HEK293 (cell line): ENCODE results near the gene RETREG3.

ENCODE experiments used
- KLF7 ChIP-seq: fragments of 450-650 bp; formaldehyde crosslinking; IDR thresholded peaks from 2 replicates; pipeline ENCODE4 v1.5.1; 2016; ENCODE audit warnings: missing biosample characterization, missing genetic modification characterization, borderline replicate concordance
- PRDM6 ChIP-seq: fragments of 450-650 bp; formaldehyde crosslinking; IDR thresholded peaks from 2 replicates; pipeline ENCODE4 v1.5.1; 2017; ENCODE audit warnings: missing biosample characterization, missing genetic modification characterization
- ZBTB49 ChIP-seq: fragments of 450-650 bp; formaldehyde crosslinking; IDR thresholded peaks from 2 replicates; pipeline ENCODE4 v1.5.1; 2016; ENCODE audit warnings: missing biosample characterization, missing genetic modification characterization, low read depth
- ZBTB8A ChIP-seq: fragments of 450-650 bp; formaldehyde crosslinking; IDR thresholded peaks from 2 replicates; pipeline ENCODE4 v1.5.1; 2016; ENCODE audit warnings: missing biosample characterization, missing genetic modification characterization
- ZNF10 ChIP-seq: fragments of 450-650 bp; formaldehyde crosslinking; IDR thresholded peaks from 2 replicates; pipeline ENCODE4 v1.5.1; 2017; ENCODE audit warnings: missing biosample characterization, missing genetic modification characterization
- ZNF121 ChIP-seq: fragments of 450-650 bp; formaldehyde crosslinking; IDR thresholded peaks from 2 replicates; pipeline ENCODE4 v1.5.1; 2016; ENCODE audit warnings: missing biosample characterization, missing genetic modification characterization
- ZNF398 ChIP-seq: fragments of 450-650 bp; formaldehyde crosslinking; IDR thresholded peaks from 2 replicates; pipeline ENCODE4 v1.5.1; 2017; ENCODE audit warnings: missing biosample characterization, missing genetic modification characterization
- ZNF433 ChIP-seq: fragments of 450-650 bp; formaldehyde crosslinking; IDR thresholded peaks from 2 replicates; pipeline ENCODE4 v1.5.1; 2016; ENCODE audit warnings: missing biosample characterization, missing genetic modification characterization, low read depth
- ZNF514 ChIP-seq: fragments of 450-650 bp; formaldehyde crosslinking; IDR thresholded peaks from 2 replicates; pipeline ENCODE4 v1.5.1; 2016; ENCODE audit warnings: missing biosample characterization, missing genetic modification characterization
- ZNF521 ChIP-seq: fragments of 450-650 bp; formaldehyde crosslinking; IDR thresholded peaks from 2 replicates; pipeline ENCODE4 v1.5.1; 2017; ENCODE audit warnings: missing biosample characterization, mild to moderate bottlenecking, missing genetic modification characterization
- ZNF610 ChIP-seq: fragments of 450-650 bp; formaldehyde crosslinking; IDR thresholded peaks from 2 replicates; pipeline ENCODE4 v1.5.1; 2016; ENCODE audit warnings: missing biosample characterization, missing genetic modification characterization, borderline replicate concordance
- ZNF830 ChIP-seq: fragments of 450-650 bp; IDR thresholded peaks from 2 replicates; pipeline ENCODE4 v1.5.0; 2018; ENCODE audit warnings: missing biosample characterization, missing genetic modification characterization, low read depth, mild to moderate bottlenecking, moderate library complexity
- TF ChIP-seq, protein P1 (sequence below): fragments of 450-650 bp; formaldehyde crosslinking; IDR thresholded peaks from 2 replicates; pipeline ENCODE4 v1.5.1; 2016; ENCODE audit warnings: missing biosample characterization, missing genetic modification characterization
- TF ChIP-seq, protein P2 (sequence below): fragments of 450-650 bp; formaldehyde crosslinking; IDR thresholded peaks from 2 replicates; pipeline ENCODE4 v1.5.1; 2016; ENCODE audit warnings: missing biosample characterization, missing genetic modification characterization

DNA sequence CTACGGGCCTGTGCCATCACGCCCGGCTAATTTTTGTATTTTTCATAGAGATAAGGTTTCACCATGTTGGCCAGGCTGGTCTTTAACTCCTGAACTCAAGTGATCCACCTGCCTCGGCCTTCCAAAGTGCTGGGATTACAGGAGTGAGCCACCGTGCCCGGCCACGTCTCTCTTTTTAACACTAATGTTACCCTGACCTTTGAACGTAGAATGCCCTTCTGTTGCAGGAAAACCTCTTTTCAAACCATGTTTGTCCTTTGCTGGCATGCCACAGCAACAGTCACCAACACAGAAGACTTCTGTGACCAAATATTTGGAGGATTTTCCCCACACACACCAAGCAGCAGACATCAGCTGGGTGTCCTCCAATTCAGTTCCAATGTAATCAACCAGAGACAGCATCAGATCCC lies 64.3 kb downstream of the RETREG3 start:
- TF ChIP-seq, protein P1, sequence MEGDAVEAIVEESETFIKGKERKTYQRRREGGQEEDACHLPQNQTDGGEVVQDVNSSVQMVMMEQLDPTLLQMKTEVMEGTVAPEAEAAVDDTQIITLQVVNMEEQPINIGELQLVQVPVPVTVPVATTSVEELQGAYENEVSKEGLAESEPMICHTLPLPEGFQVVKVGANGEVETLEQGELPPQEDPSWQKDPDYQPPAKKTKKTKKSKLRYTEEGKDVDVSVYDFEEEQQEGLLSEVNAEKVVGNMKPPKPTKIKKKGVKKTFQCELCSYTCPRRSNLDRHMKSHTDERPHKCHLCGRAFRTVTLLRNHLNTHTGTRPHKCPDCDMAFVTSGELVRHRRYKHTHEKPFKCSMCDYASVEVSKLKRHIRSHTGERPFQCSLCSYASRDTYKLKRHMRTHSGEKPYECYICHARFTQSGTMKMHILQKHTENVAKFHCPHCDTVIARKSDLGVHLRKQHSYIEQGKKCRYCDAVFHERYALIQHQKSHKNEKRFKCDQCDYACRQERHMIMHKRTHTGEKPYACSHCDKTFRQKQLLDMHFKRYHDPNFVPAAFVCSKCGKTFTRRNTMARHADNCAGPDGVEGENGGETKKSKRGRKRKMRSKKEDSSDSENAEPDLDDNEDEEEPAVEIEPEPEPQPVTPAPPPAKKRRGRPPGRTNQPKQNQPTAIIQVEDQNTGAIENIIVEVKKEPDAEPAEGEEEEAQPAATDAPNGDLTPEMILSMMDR (tag by site-specific recombination), result no peak
- TF ChIP-seq ZNF433, result no peak
- TF ChIP-seq, protein P2, sequence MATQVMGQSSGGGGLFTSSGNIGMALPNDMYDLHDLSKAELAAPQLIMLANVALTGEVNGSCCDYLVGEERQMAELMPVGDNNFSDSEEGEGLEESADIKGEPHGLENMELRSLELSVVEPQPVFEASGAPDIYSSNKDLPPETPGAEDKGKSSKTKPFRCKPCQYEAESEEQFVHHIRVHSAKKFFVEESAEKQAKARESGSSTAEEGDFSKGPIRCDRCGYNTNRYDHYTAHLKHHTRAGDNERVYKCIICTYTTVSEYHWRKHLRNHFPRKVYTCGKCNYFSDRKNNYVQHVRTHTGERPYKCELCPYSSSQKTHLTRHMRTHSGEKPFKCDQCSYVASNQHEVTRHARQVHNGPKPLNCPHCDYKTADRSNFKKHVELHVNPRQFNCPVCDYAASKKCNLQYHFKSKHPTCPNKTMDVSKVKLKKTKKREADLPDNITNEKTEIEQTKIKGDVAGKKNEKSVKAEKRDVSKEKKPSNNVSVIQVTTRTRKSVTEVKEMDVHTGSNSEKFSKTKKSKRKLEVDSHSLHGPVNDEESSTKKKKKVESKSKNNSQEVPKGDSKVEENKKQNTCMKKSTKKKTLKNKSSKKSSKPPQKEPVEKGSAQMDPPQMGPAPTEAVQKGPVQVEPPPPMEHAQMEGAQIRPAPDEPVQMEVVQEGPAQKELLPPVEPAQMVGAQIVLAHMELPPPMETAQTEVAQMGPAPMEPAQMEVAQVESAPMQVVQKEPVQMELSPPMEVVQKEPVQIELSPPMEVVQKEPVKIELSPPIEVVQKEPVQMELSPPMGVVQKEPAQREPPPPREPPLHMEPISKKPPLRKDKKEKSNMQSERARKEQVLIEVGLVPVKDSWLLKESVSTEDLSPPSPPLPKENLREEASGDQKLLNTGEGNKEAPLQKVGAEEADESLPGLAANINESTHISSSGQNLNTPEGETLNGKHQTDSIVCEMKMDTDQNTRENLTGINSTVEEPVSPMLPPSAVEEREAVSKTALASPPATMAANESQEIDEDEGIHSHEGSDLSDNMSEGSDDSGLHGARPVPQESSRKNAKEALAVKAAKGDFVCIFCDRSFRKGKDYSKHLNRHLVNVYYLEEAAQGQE, result no peak
- TF ChIP-seq ZNF521 (tag by site-specific recombination), result no peak
- TF ChIP-seq ZNF830 (tag by site-specific recombination), result no peak
- TF ChIP-seq ZNF10, result no peak
- no peak for TF ChIP-seq PRDM6 (tag by site-specific recombination)
- TF ChIP-seq ZBTB8A (tag by site-specific recombination), result no peak
- TF ChIP-seq ZNF398, result no peak
- TF ChIP-seq KLF7 (tag by site-specific recombination), result no peak
- no peak for TF ChIP-seq ZBTB49
- no peak for TF ChIP-seq ZNF514 (tag by site-specific recombination)
- no peak for TF ChIP-seq ZNF610 (tag by site-specific recombination)
- TF ChIP-seq ZNF121 (tag by site-specific recombination), result no peak
